GM12801 (cell line): Measurements from ENCODE around the gene MEIS3.

Experiments used
- CTCF ChIP-seq: IDR thresholded peaks from one replicate; pipeline ENCODE4 v1.5.1; 2011; ENCODE audit warnings: control low read depth; ENCODE audit not compliant: insufficient read length; ENCODE audit errors: extremely low read depth

The MEIS3 gene

GRCh38 chr19:47456721-47457474 lies 37.6 kb upstream of the MEIS3 start:
- TF ChIP-seq CTCF, result no peak

GRCh38 chr19:47450478-47450877 lies 31.2 kb upstream of the MEIS3 start:
- TF ChIP-seq CTCF, result no peak

DNA sequence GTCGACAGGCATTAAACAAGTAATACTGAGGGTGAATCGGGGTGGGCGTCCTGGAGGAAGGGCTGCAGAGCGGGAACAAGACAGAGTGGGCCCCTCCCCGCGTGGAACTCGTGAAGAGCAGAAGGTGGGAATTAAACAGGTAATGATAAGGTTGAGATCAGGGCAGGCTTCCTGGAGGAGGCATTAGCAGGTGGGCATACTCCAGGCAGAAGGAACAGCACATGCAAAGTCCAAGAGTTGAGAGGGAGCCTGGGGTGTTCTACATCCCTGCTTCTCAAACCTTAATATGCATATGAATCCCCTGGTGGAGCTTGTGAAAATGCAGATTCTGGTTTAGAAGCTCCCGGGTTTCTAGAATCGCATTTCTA lies 29.0 kb upstream of the MEIS3 start:
- no peak for TF ChIP-seq CTCF

DNA sequence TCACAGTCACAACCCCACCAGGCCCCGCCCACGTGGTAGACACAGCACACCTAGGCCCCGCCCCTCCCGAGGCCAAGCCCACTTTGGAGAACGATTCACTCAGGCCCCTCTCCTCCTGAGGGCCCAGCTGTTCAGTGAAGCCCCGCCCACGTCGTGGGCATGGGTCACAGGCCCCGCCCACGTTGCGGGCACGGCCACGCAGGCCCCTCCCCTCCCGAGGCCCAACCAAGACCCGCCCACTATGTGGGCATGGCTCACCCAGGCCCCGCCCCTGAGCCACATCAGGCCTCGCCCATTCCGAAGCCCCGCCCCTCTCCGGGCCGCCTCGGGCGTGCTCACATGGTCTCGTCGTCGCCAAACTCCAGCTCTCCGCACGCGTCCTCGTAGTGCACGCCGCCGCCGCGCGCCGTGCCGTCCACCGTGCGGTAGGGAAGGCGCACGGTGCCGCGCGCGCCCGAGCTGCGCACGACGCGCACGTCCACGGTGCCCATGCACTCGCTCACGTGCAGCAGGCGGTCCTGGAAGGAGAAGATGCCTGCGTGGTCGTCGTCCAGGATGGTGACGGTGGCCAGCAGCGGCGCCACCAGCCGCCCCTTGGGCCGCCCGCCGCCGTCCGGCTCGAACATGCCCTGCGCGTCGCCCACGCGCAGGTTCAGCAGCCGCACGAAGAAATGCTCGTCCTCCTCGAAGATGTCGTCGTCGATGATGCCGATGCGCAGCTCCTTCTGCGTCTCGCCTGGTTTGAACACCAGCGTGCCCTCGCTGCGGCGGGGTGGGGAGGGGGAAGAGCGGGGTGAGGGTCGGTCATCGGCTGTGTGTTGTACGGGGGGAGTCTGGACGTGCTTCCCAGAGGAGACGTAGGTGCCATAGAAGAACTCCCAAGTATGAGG lies 28.4 kb upstream of the MEIS3 start:
- no peak for TF ChIP-seq CTCF

DNA sequence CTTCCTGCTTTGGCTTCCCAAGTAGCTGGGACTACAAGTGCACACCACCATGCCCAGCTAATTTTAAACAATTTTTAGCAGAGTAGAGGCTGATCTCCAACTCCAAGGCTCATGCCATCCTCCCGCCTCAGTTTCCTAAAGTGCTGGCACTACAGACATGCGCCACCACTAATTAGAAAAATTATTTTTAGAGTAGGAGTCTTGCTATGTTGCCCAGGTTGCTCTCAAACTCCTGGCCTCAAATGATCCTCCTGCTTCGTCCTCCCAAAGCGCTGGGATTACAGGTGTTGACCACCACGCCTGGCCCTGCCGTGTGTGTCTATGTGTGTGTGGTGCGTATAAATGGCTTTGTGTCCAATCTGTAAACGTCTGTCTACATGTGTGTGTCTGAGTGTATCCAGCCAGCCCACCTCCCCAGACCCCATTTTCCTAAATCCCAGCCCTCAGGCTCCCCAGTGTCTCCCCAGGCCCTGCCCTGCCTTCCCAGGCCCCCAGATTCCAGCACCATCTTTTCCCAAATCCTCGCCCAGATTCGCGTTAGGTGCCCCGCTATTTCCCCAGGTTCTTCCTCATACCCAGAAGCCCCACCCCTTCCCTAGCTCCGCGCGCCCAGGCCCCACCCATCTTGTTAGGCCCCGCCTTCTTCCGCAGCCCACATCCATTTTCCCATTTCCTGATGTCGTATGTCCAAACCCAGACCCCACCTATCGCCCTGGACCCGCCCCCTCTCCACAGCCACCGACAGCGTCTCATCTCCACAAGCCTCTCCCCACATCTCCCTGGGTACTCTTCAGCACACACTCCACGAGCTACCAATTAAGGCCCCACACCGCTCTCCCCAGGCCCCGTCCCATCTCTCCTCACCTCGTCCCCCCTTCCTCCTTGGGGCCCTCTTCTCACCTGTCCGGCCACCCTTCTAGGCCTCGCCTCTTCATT lies 27.5 kb upstream of the MEIS3 start:
- no peak for TF ChIP-seq CTCF

- TF ChIP-seq CTCF, result no peak
These were observed 26.6 kb upstream of the MEIS3 start for GRCh38 chr19:47445937-47446402.
